Osteoblast (primary cell): Measurements from ENCODE around the gene EBI3. TPM values are rescaled to one million over a fixed set of nuclear protein-coding genes. Genes with fewer than 3 reads are reported as not detected.
A peak's percentile ranks its signal among the peaks of the same experiment; 100 is the strongest.

ENCODE experiments used
- DNase-seq: peaks from one replicate; pipeline ENCODE4 v3.0.0; 2011; ENCODE audit warnings: low spot score, mixed read lengths; ENCODE audit not compliant: insufficient read length; ENCODE audit errors: missing footprints
- H2AFZ ChIP-seq: 2 replicates; pipeline ENCODE4 v1.6.0; 2011; ENCODE audit warnings: mild to moderate bottlenecking, low read length
- H3K27ac ChIP-seq: 2 replicates; pipeline ENCODE4 v1.5.1; 2011; ENCODE audit warnings: mild to moderate bottlenecking, low read depth, low read length, moderate library complexity
- H3K27me3 ChIP-seq: 2 replicates; pipeline ENCODE4 v1.6.0; 2012; ENCODE audit warnings: mild to moderate bottlenecking, control low read depth, inconsistent platforms, low read length, moderate library complexity; ENCODE audit not compliant: insufficient read depth
- H3K36me3 ChIP-seq: 2 replicates; pipeline ENCODE4 v1.5.1; 2011; ENCODE audit warnings: mild to moderate bottlenecking, low read length, control low read depth, moderate library complexity; ENCODE audit not compliant: insufficient read depth
- H3K4me1 ChIP-seq: 2 replicates; pipeline ENCODE4 v1.5.1; 2011; ENCODE audit warnings: mild to moderate bottlenecking, low read length, control low read depth, moderate library complexity; ENCODE audit not compliant: insufficient read depth
- H3K4me2 ChIP-seq: 2 replicates; pipeline ENCODE4 v1.6.0; 2011; ENCODE audit warnings: mild to moderate bottlenecking, low read length; ENCODE audit not compliant: insufficient read depth
- H3K4me3 ChIP-seq: fragments of 200-600 bp; sonication (generic); 3 replicates; pipeline ENCODE4 v1.5.1; 2012; ENCODE audit warnings: mild to moderate bottlenecking, low read length, inconsistent platforms; ENCODE audit not compliant: insufficient read depth
- H3K79me2 ChIP-seq: 2 replicates; pipeline ENCODE4 v1.6.0; 2012; ENCODE audit warnings: mild to moderate bottlenecking, low read length, control low read depth, inconsistent platforms; ENCODE audit not compliant: insufficient read depth
- H3K9me3 ChIP-seq: 2 replicates; pipeline ENCODE4 v1.5.1; 2011; ENCODE audit warnings: low read depth, low read length, control low read depth
- H4K20me1 ChIP-seq: 2 replicates; pipeline ENCODE4 v1.6.0; 2012; ENCODE audit warnings: mild to moderate bottlenecking, low read length, control low read depth; ENCODE audit not compliant: insufficient read depth
- CTCF ChIP-seq: IDR thresholded peaks from 2 replicates; pipeline ENCODE4 v1.5.1; 2011; ENCODE audit warnings: mild to moderate bottlenecking, low read depth, low read length, moderate library complexity; ENCODE audit errors: extremely low read depth
- total RNA-seq: library from RNA; depleted of rRNA; stranded (reverse); fragments of >200 nt; gene quantifications from 2 replicates; pipeline ENCODE4 v1.2.3, GENCODE V29; 2012

Gene EBI3
- total RNA-seq, 1 donor, result not detected

DNA sequence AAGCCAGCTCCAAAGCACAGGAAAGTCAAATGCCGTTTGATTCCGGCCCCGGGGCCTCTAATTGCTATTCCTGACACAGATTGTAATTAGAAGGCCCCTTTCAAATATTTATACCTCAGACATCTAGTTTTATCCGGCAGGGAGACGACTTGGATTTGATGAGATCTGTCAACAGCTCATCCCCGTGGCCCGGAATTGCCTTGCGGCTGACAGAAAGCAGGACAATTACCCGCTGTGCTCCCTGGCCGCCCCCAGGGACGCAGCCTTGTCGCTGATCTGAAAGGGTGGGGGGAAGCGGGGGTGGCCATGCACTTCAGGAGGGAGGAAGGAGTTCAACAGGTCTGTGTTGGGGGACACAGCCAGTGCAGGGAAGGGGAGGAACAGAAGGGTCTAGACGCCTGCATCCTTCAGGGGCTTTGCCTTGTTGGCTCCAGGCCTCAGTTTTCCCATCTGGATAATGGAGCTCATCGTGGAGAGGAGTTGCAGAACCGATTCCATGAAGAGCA is 47.9 kb downstream of the EBI3 start:
- Histone ChIP-seq H3K4me3 (no peak overlapping the region), H3K27ac (no peak overlapping the region), H3K36me3 (no peaks in the 10 kb centered on the region), H3K4me1 (no peaks in the 10 kb centered on the region), H3K27me3 (peaks cover 28% of the 10 kb centered on the region), H3K79me2 (no peaks in the 10 kb centered on the region), H2AFZ (no peak overlapping the region), H4K20me1 (no peaks in the 10 kb centered on the region), H3K9me3 (no peaks in the 10 kb centered on the region), H3K4me2 (no peak overlapping the region)
- peak; percentile 86 for DNase-seq
- no peak for TF ChIP-seq CTCF

DNA sequence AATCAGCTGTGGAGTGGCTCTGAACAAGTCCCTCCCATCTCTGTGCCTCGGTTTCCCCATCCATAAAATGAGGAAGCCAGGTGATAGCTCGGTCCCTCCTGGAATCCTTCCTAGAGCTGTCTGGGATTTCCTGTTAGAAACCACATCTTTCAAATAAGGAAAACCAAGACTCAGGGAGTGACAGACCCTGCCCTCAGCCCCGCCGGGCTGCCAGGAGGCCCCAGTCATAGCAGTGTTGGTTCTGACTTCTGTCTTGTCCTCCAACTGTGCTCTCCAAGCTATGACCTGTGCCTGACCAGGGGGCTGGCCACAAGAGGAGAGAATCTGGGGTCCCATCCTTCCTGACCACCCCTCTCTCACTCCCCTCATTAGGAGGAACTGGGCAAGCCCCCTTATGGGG is 48.7 kb downstream of the EBI3 start:
- H3K4me1 ChIP-seq, result no peaks in the 10 kb centered on the region
- no peaks in the 10 kb centered on the region for H4K20me1 ChIP-seq
- peak; percentile 68 for DNase-seq
- no peaks in the 10 kb centered on the region for H3K79me2 ChIP-seq
- H3K4me3 ChIP-seq, result no peak overlapping the region
- no peak overlapping the region for H3K4me2 ChIP-seq
- H3K27me3 ChIP-seq, result peaks cover 29% of the 10 kb centered on the region
- H3K36me3 ChIP-seq, result no peaks in the 10 kb centered on the region
- no peak overlapping the region for H3K27ac ChIP-seq
- no peak for TF ChIP-seq CTCF
- H2AFZ ChIP-seq, result no peak overlapping the region
- no peaks in the 10 kb centered on the region for H3K9me3 ChIP-seq

GRCh38 chr19:4278419-4279266 is 49.3 kb downstream of the EBI3 start, which contains the start of gene SHD:
Gene SHD (plus strand): TSS chr19:4279266. CDS start chr19:4280064, 798 bp downstream.
- H3K4me2 ChIP-seq, result no peak within 1 kb of the TSS
- TF ChIP-seq CTCF, result no peak
- DNase-seq, result peak; percentile 77
- H2AFZ ChIP-seq, result no peak within 1 kb of the TSS
- H3K79me2 ChIP-seq, result no peaks in the 10 kb centered on the region
- H3K27ac ChIP-seq, result no peak within 1 kb of the TSS
- H3K9me3 ChIP-seq, result no peaks in the 10 kb centered on the region
- no peaks in the 10 kb centered on the region for H3K4me1 ChIP-seq
- H3K27me3 ChIP-seq, result peaks cover 32% of the 10 kb centered on the region
- H4K20me1 ChIP-seq, result no peaks in the 10 kb centered on the region
- no peaks in the 10 kb centered on the region for H3K36me3 ChIP-seq
- H3K4me3 ChIP-seq, result no peak within 1 kb of the TSS

- no peak for TF ChIP-seq CTCF
- Histone ChIP-seq H3K36me3 (no peaks in the 10 kb centered on the region), H3K4me3 (no peak overlapping the region), H3K4me2 (no peak overlapping the region), H3K4me1 (no peaks in the 10 kb centered on the region), H3K79me2 (no peaks in the 10 kb centered on the region), H2AFZ (no peak overlapping the region), H3K9me3 (no peaks in the 10 kb centered on the region), H3K27ac (no peak overlapping the region), H3K27me3 (peaks cover 32% of the 10 kb centered on the region), H4K20me1 (no peaks in the 10 kb centered on the region)
- DNase-seq, result no peak
Observed at GRCh38 chr19:4279267-4279529, 49.9 kb downstream of the EBI3 start.
